ENCODE results near the gene INTS6L.

Gene INTS6L

GRCh38 chrX:135489542-135489941, 30.9 kb upstream of the INTS6L start:
- no peak for TF ChIP-seq CTCF (IDR thresholded peaks at IDR 0.05; ENCODE audit: borderline replicate concordance, insufficient read depth, low read depth, low read length)
- no peak overlapping the region for H3K4me3 ChIP-seq (ENCODE audit: low read depth, low read length)

GRCh38 chrX:135490979-135491514, 29.4 kb upstream of the INTS6L start:
- no peak overlapping the region for H3K4me3 ChIP-seq (ENCODE audit: low read depth, low read length)
- TF ChIP-seq CTCF (IDR thresholded peaks at IDR 0.05; ENCODE audit: borderline replicate concordance, insufficient read depth, low read depth, low read length), result no peak

- TF ChIP-seq CTCF (IDR thresholded peaks at IDR 0.05; ENCODE audit: borderline replicate concordance, insufficient read depth, low read depth, low read length), result no peak
- no peak overlapping the region for H3K4me3 ChIP-seq (ENCODE audit: low read depth, low read length)
Measured at GRCh38 chrX:135494453-135494852, 26.0 kb upstream of the INTS6L start.

GRCh38 chrX:135497736-135498135, 22.7 kb upstream of the INTS6L start:
- TF ChIP-seq CTCF (IDR thresholded peaks at IDR 0.05; ENCODE audit: borderline replicate concordance, insufficient read depth, low read depth, low read length), result no peak
- no peak overlapping the region for H3K4me3 ChIP-seq (ENCODE audit: low read depth, low read length)

- TF ChIP-seq CTCF (IDR thresholded peaks at IDR 0.05; ENCODE audit: borderline replicate concordance, insufficient read depth, low read depth, low read length), result no peak
Measured at GRCh38 chrX:135498236-135498635, 22.2 kb upstream of the INTS6L start.

GRCh38 chrX:135505351-135505750, 15.1 kb upstream of the INTS6L start:
- H3K4me3 ChIP-seq (ENCODE audit: low read depth, low read length), result no peak overlapping the region
- no peak for TF ChIP-seq CTCF (IDR thresholded peaks at IDR 0.05; ENCODE audit: borderline replicate concordance, insufficient read depth, low read depth, low read length)

More at GRCh38 chrX:135498236-135498635, 22.2 kb upstream of the INTS6L start:
- H3K4me3 ChIP-seq (ENCODE audit: low read depth, low read length), result no peak overlapping the region

- TF ChIP-seq CTCF (IDR thresholded peaks at IDR 0.05; ENCODE audit: borderline replicate concordance, insufficient read depth, low read depth, low read length), result no peak
- H3K4me3 ChIP-seq (ENCODE audit: low read depth, low read length), result no peak overlapping the region
Measured at GRCh38 chrX:135509885-135510284, 10.6 kb upstream of the INTS6L start.
